ENCODE results near the gene HAUS2.

Gene HAUS2

DNA sequence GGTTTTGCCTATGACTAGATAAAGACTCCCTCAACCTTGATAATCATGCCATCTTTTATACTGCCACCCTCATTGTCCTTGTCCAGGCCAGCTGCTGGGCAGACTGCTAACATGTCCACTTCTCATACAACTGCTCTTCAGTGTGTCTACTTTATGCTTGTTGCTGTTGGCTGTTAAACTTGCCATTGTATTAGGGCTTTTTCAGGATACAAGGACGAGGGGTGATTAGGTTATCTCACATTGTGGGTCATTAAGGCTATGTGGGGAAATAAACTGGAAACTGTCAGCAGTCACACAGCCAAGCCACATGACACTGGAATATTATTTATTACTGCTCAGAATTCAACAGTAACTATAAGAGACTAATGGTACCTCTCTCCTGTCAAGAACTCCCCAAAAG is 62.9 kb downstream of the HAUS2 start:
- DNase-seq = no peak

DNA sequence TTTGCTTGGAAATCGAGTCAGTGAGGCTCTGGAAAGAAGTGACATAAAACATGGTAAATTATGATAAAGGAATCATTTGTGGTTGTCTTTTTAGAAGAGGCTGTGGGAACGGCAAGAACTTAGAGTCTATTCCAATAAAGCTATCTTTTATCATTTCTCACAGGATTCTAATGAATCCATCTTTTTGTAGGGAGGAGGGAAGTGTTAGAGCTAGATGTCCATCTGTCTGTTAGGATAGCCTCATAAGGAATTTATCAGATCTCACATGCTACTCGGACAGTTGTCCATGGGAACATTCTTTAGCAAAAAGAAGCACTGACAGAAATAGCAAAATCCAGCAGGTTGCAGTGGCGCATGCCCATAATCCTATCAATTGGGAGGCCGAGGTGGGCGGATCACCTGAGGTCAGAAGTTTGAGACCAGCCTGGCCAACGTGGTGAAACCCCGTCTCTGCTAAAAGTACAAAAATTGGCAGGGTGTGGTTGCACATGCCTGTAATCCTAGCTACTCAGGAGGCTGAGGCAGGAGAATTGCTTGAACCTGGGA is 63.8 kb downstream of the HAUS2 start:
- no peak for DNase-seq

- DNase-seq = no peak
These were observed 67.5 kb downstream of the HAUS2 start for GRCh38 chr15:42616107-42616506.

All from NCI-H446 treated with DMSO at 0.1 percent for 48 hours (cell line).